Measurements from ENCODE around the gene CCND2.

CCND2 gene

GRCh38 chr12:4311776-4312175 is 38.2 kb downstream of the CCND2 start:
- DNase-seq (ENCODE audit: low read depth in 2 of 2) = no peak
- no peak overlapping the region for H3K4me3 ChIP-seq (replicated peaks in 1 of 2; ENCODE audit: low read depth in 2 of 2, low read length in 2 of 2)
- TF ChIP-seq CTCF (IDR thresholded peaks at IDR 0.05; ENCODE audit: low read depth, low read length) = no peak

GRCh38 chr12:4312251-4312650 is 38.7 kb downstream of the CCND2 start:
- no peak overlapping the region for H3K4me3 ChIP-seq (replicated peaks in 1 of 2; ENCODE audit: low read depth in 2 of 2, low read length in 2 of 2)
- no peak for TF ChIP-seq CTCF (IDR thresholded peaks at IDR 0.05; ENCODE audit: low read depth, low read length)
- DNase-seq (ENCODE audit: low read depth in 2 of 2) = no peak

GRCh38 chr12:4320497-4320852 is 46.9 kb downstream of the CCND2 start:
- H3K4me3 ChIP-seq (replicated peaks in 1 of 2; ENCODE audit: low read depth in 2 of 2, low read length in 2 of 2) = peak overlapping the region; percentile 44 to 97
- no peak for DNase-seq (ENCODE audit: low read depth in 2 of 2)
- TF ChIP-seq CTCF (IDR thresholded peaks at IDR 0.05; ENCODE audit: low read depth, low read length) = no peak

GRCh38 chr12:4320853-4321701 is 47.5 kb downstream of the CCND2 start, which contains the start of gene TIGAR:
TSS of gene TIGAR (plus strand) at chr12:4321213. CDS start at chr12:4321272, 59 bp downstream.
- peak; percentile 88 to 95 for DNase-seq (ENCODE audit: low read depth in 2 of 2)
- peak within 1 kb of the TSS; percentile 97 to 98 for H3K4me3 ChIP-seq (replicated peaks in 1 of 2; ENCODE audit: low read depth in 2 of 2, low read length in 2 of 2)
- TF ChIP-seq CTCF (IDR thresholded peaks at IDR 0.05; ENCODE audit: low read depth, low read length) = no peak

GRCh38 chr12:4322726-4323125 is 49.2 kb downstream of the CCND2 start:
- TF ChIP-seq CTCF (IDR thresholded peaks at IDR 0.05; ENCODE audit: low read depth, low read length) = no peak
- no peak for DNase-seq (ENCODE audit: low read depth in 2 of 2)
- H3K4me3 ChIP-seq (replicated peaks in 1 of 2; ENCODE audit: low read depth in 2 of 2, low read length in 2 of 2) = no peak overlapping the region

Measured in cardiac fibroblast (primary cell).